IMR-90 (cell line): ENCODE measurements around the gene ACKR1. TPM values are rescaled to one million over a fixed set of nuclear protein-coding genes. Genes with fewer than 3 reads are reported as not detected.

Experiments used
- ATAC-seq: fragments of 200-7000 bp; cut with Tn5 transposase; 2 replicates; pipeline ENCODE4 v1.9.1; 2020; ENCODE audit warnings: low read depth, mild to moderate bottlenecking, moderate library complexity
- BruUV-seq: library from RNA; stranded (reverse); fragments of 400-500 nt; replicated peaks from 2 replicates; lab custom pipeline; 2021; lab: Mats Ljungman, UMichigan
- CTCF ChIA-PET: fragments of 300-600 bp; formaldehyde crosslinking; extraction: SDS; loops from one replicate; lab custom pipeline; 2021; ENCODE audit warnings: antibody characterized with exemption; lab: Yijun Ruan, JAX
- POLR2A ChIA-PET: fragments of 300-600 bp; sonication (Branson Sonifier 250); formaldehyde crosslinking; loops from one replicate; lab custom pipeline; 2022; ENCODE audit warnings: antibody characterized with exemption; ENCODE audit not compliant: unreplicated experiment; lab: Charles Lee
- DNase-seq: peaks from one replicate; pipeline ENCODE4 v3.0.0; 2013
- H2AFZ ChIP-seq: replicated peaks from 2 replicates; pipeline ENCODE3; 2013; ENCODE audit warnings: low read length, mild to moderate bottlenecking; ENCODE audit not compliant: poor library complexity
- H2AK5ac ChIP-seq: 2 replicates; pipeline ENCODE4 v1.6.1; 2013; ENCODE audit warnings: low read depth, low read length, inconsistent platforms
- H2AK9ac ChIP-seq: replicated peaks from 2 replicates; pipeline ENCODE3; 2013; ENCODE audit warnings: mild to moderate bottlenecking, low read depth, low read length, moderate library complexity; ENCODE audit not compliant: poor library complexity
- H2BK120ac ChIP-seq: 2 replicates; pipeline ENCODE4 v1.6.1; 2013; ENCODE audit warnings: low read depth, low read length, inconsistent platforms
- H2BK15ac ChIP-seq: 3 replicates; pipeline ENCODE4 v1.6.1; 2013; ENCODE audit warnings: low read depth, low read length, inconsistent platforms
- H2BK20ac ChIP-seq: 2 replicates; pipeline ENCODE4 v1.6.1; 2013; ENCODE audit warnings: low read depth, mild to moderate bottlenecking, inconsistent platforms, low read length, moderate library complexity
- H2BK5ac ChIP-seq: 2 replicates; pipeline ENCODE4 v1.6.1; 2013; ENCODE audit warnings: mild to moderate bottlenecking, low read depth, low read length, inconsistent platforms; ENCODE audit not compliant: poor library complexity, severe bottlenecking
- H3K14ac ChIP-seq: replicated peaks from 2 replicates; pipeline ENCODE4 v1.6.1; 2013; ENCODE audit warnings: low read depth, low read length, inconsistent platforms
- H3K18ac ChIP-seq: 2 replicates; pipeline ENCODE4 v1.6.1; 2013; ENCODE audit warnings: low read depth, low read length, control low read depth
- H3K23ac ChIP-seq: 2 replicates; pipeline ENCODE4 v1.6.1; 2013; ENCODE audit warnings: low read depth, low read length, inconsistent platforms
- H3K27ac ChIP-seq: 2 replicates; pipeline ENCODE4 v1.5.1; 2013; ENCODE audit warnings: mild to moderate bottlenecking, control low read depth, low read length; ENCODE audit not compliant: insufficient read depth
- H3K27me3 ChIP-seq: 2 replicates; pipeline ENCODE4 v1.6.1; 2013; ENCODE audit warnings: low read length; ENCODE audit not compliant: control insufficient read depth, insufficient read depth
- H3K36me3 ChIP-seq: 2 replicates; pipeline ENCODE4 v1.6.1; 2013; ENCODE audit warnings: low read length, mixed read lengths; ENCODE audit not compliant: control insufficient read depth, insufficient read depth
- H3K4ac ChIP-seq: 2 replicates; pipeline ENCODE4 v1.6.1; 2013; ENCODE audit warnings: low read depth, low read length, inconsistent platforms
- H3K4me1 ChIP-seq: 2 replicates; pipeline ENCODE4 v1.6.1; 2013; ENCODE audit warnings: low read length, mixed read lengths; ENCODE audit not compliant: control insufficient read depth, insufficient read depth
- H3K4me2 ChIP-seq: 2 replicates; pipeline ENCODE4 v1.6.1; 2013; ENCODE audit warnings: low read depth, mild to moderate bottlenecking, control low read depth, low read length, moderate library complexity
- H3K4me3 ChIP-seq: 2 replicates; pipeline ENCODE4 v1.5.1; 2013; ENCODE audit warnings: low read depth, mild to moderate bottlenecking, control low read depth, low read length, moderate library complexity; ENCODE audit not compliant: insufficient read depth
- H3K56ac ChIP-seq: 2 replicates; pipeline ENCODE4 v1.6.1; 2013; ENCODE audit warnings: low read length, inconsistent platforms; ENCODE audit not compliant: insufficient read depth; ENCODE audit errors: extremely low read depth
- H3K79me1 ChIP-seq, 2 experiments: 2 replicates each; pipeline ENCODE4 v1.6.1; 2013; ENCODE audit warnings: low read length in 2 of 2, inconsistent platforms in 1 of 2, low read depth in 1 of 2
- H3K9ac ChIP-seq: 2 replicates; pipeline ENCODE4 v1.6.1; 2013; ENCODE audit warnings: low read depth, low read length, control low read depth
- H3K9me1 ChIP-seq: 2 replicates; pipeline ENCODE4 v1.6.1; 2013; ENCODE audit warnings: low read length, inconsistent platforms; ENCODE audit not compliant: insufficient read depth
- H3K9me3 ChIP-seq: 2 replicates; pipeline ENCODE4 v1.6.1; 2013; ENCODE audit warnings: low read length; ENCODE audit not compliant: control insufficient read depth, insufficient read depth
- H4K20me1 ChIP-seq: 2 replicates; pipeline ENCODE4 v1.6.1; 2013; ENCODE audit warnings: low read length, inconsistent platforms; ENCODE audit not compliant: insufficient read depth
- H4K5ac ChIP-seq: 2 replicates; pipeline ENCODE4 v1.6.1; 2013; ENCODE audit warnings: mild to moderate bottlenecking, low read depth, low read length, control low read depth
- H4K8ac ChIP-seq, 2 experiments: 2 replicates each; pipeline ENCODE4 v1.6.1; 2013; ENCODE audit warnings: low read depth in 2 of 2, low read length in 2 of 2, control low read depth in 1 of 2, inconsistent platforms in 1 of 2
- H4K91ac ChIP-seq: 2 replicates; pipeline ENCODE4 v1.6.1; 2013; ENCODE audit warnings: low read depth, low read length, inconsistent platforms; ENCODE audit not compliant: insufficient read depth
- CEBPB ChIP-seq: IDR thresholded peaks from 2 replicates; pipeline ENCODE4 v1.6.1; 2012; ENCODE audit warnings: low read depth, low read length, improper control_type of control experiment
- CHD1 ChIP-seq: IDR thresholded peaks from 2 replicates; pipeline ENCODE4 v1.6.1; 2012; ENCODE audit warnings: low read depth, low read length, improper control_type of control experiment
- FOS ChIP-seq: fragments of 150-350 bp; IDR thresholded peaks from 2 replicates; pipeline ENCODE4 v1.6.1; 2016; ENCODE audit warnings: low read depth, low read length
- MAZ ChIP-seq: IDR thresholded peaks from 2 replicates; pipeline ENCODE4 v1.6.1; 2012; ENCODE audit warnings: low read depth, mild to moderate bottlenecking, low read length, improper control_type of control experiment, moderate library complexity, borderline replicate concordance
- MXI1 ChIP-seq: IDR thresholded peaks from 2 replicates; pipeline ENCODE4 v1.6.1; 2012; ENCODE audit warnings: low read depth, mild to moderate bottlenecking, low read length, moderate library complexity, borderline replicate concordance
- NFE2L2 ChIP-seq: fragments of 150-350 bp; IDR thresholded peaks from 2 replicates; pipeline ENCODE4 v1.6.1; 2016; ENCODE audit warnings: low read depth, mild to moderate bottlenecking, low read length
- RAD21 ChIP-seq: IDR thresholded peaks from 2 replicates; pipeline ENCODE4 v1.6.1; 2012; ENCODE audit warnings: low read length, improper control_type of control experiment
- RCOR1 ChIP-seq: IDR thresholded peaks from 2 replicates; pipeline ENCODE4 v1.6.1; 2012; ENCODE audit warnings: mild to moderate bottlenecking, low read length, improper control_type of control experiment; ENCODE audit not compliant: insufficient replicate concordance
- RFX5 ChIP-seq: IDR thresholded peaks from 2 replicates; pipeline ENCODE4 v1.8.0; 2012; ENCODE audit warnings: low read depth, mild to moderate bottlenecking, low read length, moderate library complexity
- SMC3 ChIP-seq: fragments of 150-350 bp; IDR thresholded peaks from 2 replicates; pipeline ENCODE4 v1.6.1; 2016; ENCODE audit warnings: low read depth, mild to moderate bottlenecking, antibody characterized with exemption, low read length, moderate library complexity
- USF2 ChIP-seq: fragments of 150-350 bp; IDR thresholded peaks from 2 replicates; pipeline ENCODE4 v1.6.1; 2017; ENCODE audit warnings: mild to moderate bottlenecking, antibody characterized with exemption, low read length, low read depth
- WGBS, 2 experiments: methylation state at CpG; one replicate each; pipeline versions ENCODE4 v1.1.5 to v1.1.7; 2013; ENCODE audit warnings: missing lambda C conversion rate in 2 of 2; ENCODE audit not compliant: insufficient read length in 1 of 2; ENCODE audit errors: extremely low coverage in 2 of 2; 5-methylcytosine and 5-hydroxymethylcytosine counted together
- dilution Hi-C: fragments of 300-500 bp; cut with HindIII; formaldehyde crosslinking; loops from one replicate; pipeline ENCODE4 v1.14.3; 2018; ENCODE audit warnings: low sequenced_read_pairs; ENCODE audit not compliant: unreplicated experiment
- in situ Hi-C: fragments of 300-500 bp; cut with MboI; formaldehyde crosslinking; loops from 3 replicates; pipeline ENCODE4 v1.14.3; 2019; ENCODE audit warnings: low sequenced_read_pairs, inconsistent platforms, mixed read lengths
- intact Hi-C: fragments of 100-400 bp; cut with micrococcal nuclease; formaldehyde crosslinking; loops from 2 replicates; pipeline ENCODE4 v1.10.0; 2022
- polyA plus RNA-seq, 3 experiments: library from polyadenylated mRNA; depleted of rRNA; stranded (reverse); fragments of >200 nt; gene quantifications; 2 replicates each; pipeline ENCODE4 v1.2.3, GENCODE V29; 2012; ENCODE audit warnings: low replicate concordance in 1 of 3
- total RNA-seq: library from RNA; depleted of rRNA; stranded (reverse); fragments of >200 nt; gene quantifications from 2 replicates; pipeline ENCODE4 v1.2.3, GENCODE V29; 2012

The ACKR1 gene
- total and polyA plus RNA-seq, 2 of the 4 experiments (the other 2 are of a cell fraction), result not detected

GRCh38 chr1:159218649-159219636 is 14.3 kb downstream of the ACKR1 start:
- intact Hi-C loops, result loop anchor here (10.0 kb wide), 2 partner anchors 576 to 796 kb away; no protein-coding TSS in a partner anchor
- Histone ChIP-seq H3K4me1 (no peaks in the 10 kb centered on the region), H2BK20ac (no peak overlapping the region), H3K27me3 (no peaks in the 10 kb centered on the region), H3K4me3 (no peak overlapping the region), H3K4me2 (no peak overlapping the region), H4K5ac (no peak overlapping the region), H2AFZ (no peak overlapping the region), H3K9ac (no peak overlapping the region), H2AK9ac (no peak overlapping the region), H4K91ac (no peak overlapping the region), H2BK120ac (no peak overlapping the region), H3K14ac (no peak overlapping the region), H2AK5ac (no peak overlapping the region), H3K23ac (no peak overlapping the region), H3K9me3 (no peaks in the 10 kb centered on the region), H2BK5ac (no peak overlapping the region), H3K79me1 (no peaks in the 10 kb centered on the region), H2BK15ac (no peak overlapping the region), H3K4ac (no peak overlapping the region), H3K27ac (no peak overlapping the region), H3K56ac (no peak overlapping the region), H3K9me1 (no peaks in the 10 kb centered on the region), H3K36me3 (no peaks in the 10 kb centered on the region), H3K18ac (no peak overlapping the region), H4K8ac (no peak overlapping the region), H4K20me1 (no peaks in the 10 kb centered on the region)
- TF ChIP-seq RFX5 (no peak), FOS (no peak), USF2 (no peak), CEBPB (no peak), MXI1 (no peak), RAD21 (no peak), SMC3 (no peak), RCOR1 (no peak), MAZ (no peak), NFE2L2 (no peak), CHD1 (no peak)
- ChIA-PET POLR2A (no interaction called here), CTCF (no interaction called here)
- in situ Hi-C loops, result loop anchor here (25.0 kb wide), 1 partner anchor 668 kb away; no protein-coding TSS in a partner anchor
- ATAC-seq (no peak), DNase-seq (no peak)
- 40% methylated on average over 5 of the region's 14 CpGs; no CpG with 5 or more reads in 1 of the 2 experiments for WGBS, 2 experiments
- no TSS peak for BruUV-seq
- dilution Hi-C loops, result no loop called here
